Naive thymus-derived CD4-positive, alpha-beta T cell (primary cell): ENCODE results near the gene HECTD4. TPM values are rescaled to one million over a fixed set of nuclear protein-coding genes. Genes with fewer than 3 reads are reported as not detected.

Experiments
- ATAC-seq: fragments of 150-1000 bp; cut with Tn5 transposase; 2 replicates; pipeline ENCODE4 v1.10.0; 2021; ENCODE audit warnings: mild to moderate bottlenecking, moderate library complexity
- CTCF ChIA-PET: fragments of 350-600 bp; sonication (Branson Sonifier 250); formaldehyde crosslinking; loops from one replicate; lab custom pipeline; 2021; ENCODE audit warnings: antibody characterized with exemption; lab: Charles Lee
- POLR2A ChIA-PET: fragments of 350-600 bp; sonication (Branson Sonifier 250); formaldehyde crosslinking; loops from one replicate; lab custom pipeline; 2021; ENCODE audit warnings: antibody characterized with exemption, inconsistent platforms; lab: Charles Lee
- DNase-seq, 9 donors: peaks; one replicate each; pipeline versions ENCODE4 v3.0.0 to v3.0.0-alpha.2; 2020 to 2022; ENCODE audit warnings: mixed read lengths in 1 of 9
- H3K27ac ChIP-seq: one replicate; pipeline ENCODE4 v1.7.0; 2013; ENCODE audit warnings: mild to moderate bottlenecking, low read depth, low read length, moderate library complexity
- H3K27me3 ChIP-seq, 2 donors: one replicate each; pipeline ENCODE4 v1.7.0; 2013; ENCODE audit warnings: low read length in 2 of 2, mild to moderate bottlenecking in 2 of 2, moderate library complexity in 2 of 2; ENCODE audit not compliant: control insufficient read depth in 2 of 2, insufficient read depth in 2 of 2
- H3K36me3 ChIP-seq, 3 experiments: 1 replicate in 2 of 3; 2 replicates in 1 of 3; pipeline ENCODE4 v1.7.0; 2013; ENCODE audit warnings: low read length in 3 of 3, mild to moderate bottlenecking in 3 of 3, moderate library complexity in 1 of 3; ENCODE audit not compliant: insufficient read depth in 3 of 3, control insufficient read depth in 2 of 3
- H3K4me1 ChIP-seq, 2 donors: one replicate each; pipeline ENCODE4 v1.7.0; 2013; ENCODE audit warnings: low read length in 2 of 2, mild to moderate bottlenecking in 2 of 2, moderate library complexity in 1 of 2; ENCODE audit not compliant: control insufficient read depth in 2 of 2, insufficient read depth in 2 of 2
- H3K4me3 ChIP-seq: 2 replicates; pipeline ENCODE4 v1.7.0; 2013; ENCODE audit warnings: mild to moderate bottlenecking, low read length
- H3K9me3 ChIP-seq, 3 experiments: 1 replicate in 2 of 3; 2 replicates in 1 of 3; pipeline ENCODE4 v1.7.0; 2013; ENCODE audit warnings: low read length in 3 of 3; ENCODE audit not compliant: control insufficient read depth in 2 of 3
- H3K27ac Mint-ChIP-seq, 9 donors: one replicate each; pipeline ENCODE4 v1.8.0; 2020 to 2022; ENCODE audit warnings: mixed read lengths in 9 of 9, mild to moderate bottlenecking in 8 of 9, moderate library complexity in 5 of 9, inconsistent platforms in 2 of 9
- H3K27me3 Mint-ChIP-seq, 5 donors: one replicate each; pipeline ENCODE4 v1.8.0; 2021 to 2022; ENCODE audit warnings: mixed read lengths in 5 of 5, mild to moderate bottlenecking in 1 of 5
- H3K36me3 Mint-ChIP-seq, 5 donors: one replicate each; pipeline ENCODE4 v1.8.0; 2020 to 2022; ENCODE audit warnings: mixed read lengths in 5 of 5, mild to moderate bottlenecking in 3 of 5, inconsistent platforms in 1 of 5
- H3K4me1 Mint-ChIP-seq, 7 donors: one replicate each; pipeline ENCODE4 v1.8.0; 2020 to 2022; ENCODE audit warnings: mixed read lengths in 7 of 7, mild to moderate bottlenecking in 3 of 7, inconsistent platforms in 1 of 7
- H3K4me3 Mint-ChIP-seq, 10 donors: one replicate each; pipeline ENCODE4 v1.8.0; 2020 to 2022; ENCODE audit warnings: mild to moderate bottlenecking in 10 of 10, mixed read lengths in 10 of 10, moderate library complexity in 6 of 10, inconsistent platforms in 2 of 10
- H3K9me3 Mint-ChIP-seq, 11 donors: one replicate each; pipeline ENCODE4 v1.8.0; 2020 to 2022; ENCODE audit warnings: mixed read lengths in 11 of 11, mild to moderate bottlenecking in 4 of 11, inconsistent platforms in 1 of 11, moderate library complexity in 1 of 11
- intact Hi-C, 2 donors: fragments of 100-400 bp; cut with micrococcal nuclease; formaldehyde crosslinking; loops; one replicate each; pipeline ENCODE4 v1.15.1; 2023
- polyA plus RNA-seq, 2 donors: library from polyadenylated mRNA; unstranded; fragments of 300-500 nt; fragmentation: Illumina TruSeq; gene quantifications; one replicate each; pipeline ENCODE4 v1.2.3, GENCODE V29; 2021
- total RNA-seq, 6 experiments: library from RNA in 5 of 6; stranded (reverse) in 5 of 6; gene quantifications; 1 replicate in 5 of 6; 2 replicates in 1 of 6; pipeline ENCODE4 v1.2.3 and lab custom pipeline; 2021 to 2026

HECTD4 gene
- total and polyA plus RNA-seq, 7 experiments from 2014 or later = 3.1 to 57.7 (median 47.9) TPM

GRCh38 chr12:112330706-112331105 lies 51.5 kb downstream of the HECTD4 start:
- no peak overlapping the region for H3K27ac ChIP-seq
- ChIA-PET CTCF (interaction anchor here (0.6 kb wide), 1 partner anchor 1057 kb away, joined by 3 read pairs; no protein-coding TSS in a partner anchor), POLR2A (no interaction called here)
- no peak for ATAC-seq
- no peaks in the 10 kb centered on the region for H3K4me1 ChIP-seq
- no peaks in the 10 kb centered on the region for H3K9me3 Mint-ChIP-seq
- peaks cover 0 to 10% (median 4%) of the 10 kb centered on the region in 5 donors for H3K36me3 Mint-ChIP-seq
- peak overlapping the region in 1 of 9 donors; percentile 63 for H3K27ac Mint-ChIP-seq
- intact Hi-C loops = no loop called here
- no peak overlapping the region for H3K4me3 Mint-ChIP-seq
- H3K27me3 Mint-ChIP-seq = no peaks in the 10 kb centered on the region
- H3K27me3 ChIP-seq = no peaks in the 10 kb centered on the region
- H3K36me3 ChIP-seq = no peaks in the 10 kb centered on the region
- H3K9me3 ChIP-seq = no peaks in the 10 kb centered on the region
- no peak for DNase-seq
- peaks cover 0 to 27% (median 12%) of the 10 kb centered on the region in 7 donors for H3K4me1 Mint-ChIP-seq
- no peak overlapping the region for H3K4me3 ChIP-seq

- Mint-ChIP-seq H3K4me3 (no peak overlapping the region), H3K27ac (no peak overlapping the region), H3K27me3 (no peaks in the 10 kb centered on the region), H3K9me3 (no peaks in the 10 kb centered on the region), H3K4me1 (peaks cover 0 to 38% (median 22%) of the 10 kb centered on the region in 7 donors), H3K36me3 (peaks cover 0 to 3% (median 0%) of the 10 kb centered on the region in 5 donors)
- ATAC-seq = no peak
- DNase-seq = no peak
- Histone ChIP-seq H3K27ac (no peak overlapping the region), H3K4me1 (no peaks in the 10 kb centered on the region), H3K36me3 (no peaks in the 10 kb centered on the region), H3K4me3 (no peak overlapping the region), H3K9me3 (no peaks in the 10 kb centered on the region), H3K27me3 (no peaks in the 10 kb centered on the region)
- intact Hi-C loops = no loop called here
- CTCF ChIA-PET = no interaction called here
- POLR2A ChIA-PET = no interaction called here
Observed at GRCh38 chr12:112328456-112329124, 53.6 kb downstream of the HECTD4 start.

GRCh38 chr12:112327209-112327938 lies 54.9 kb downstream of the HECTD4 start:
- ChIA-PET POLR2A (no interaction called here), CTCF (no interaction called here)
- DNase-seq = no peak
- Mint-ChIP-seq H3K36me3 (no peaks in the 10 kb centered on the region), H3K4me1 (peaks cover 0 to 40% (median 32%) of the 10 kb centered on the region in 7 donors), H3K4me3 (no peak overlapping the region), H3K27ac (no peak overlapping the region), H3K27me3 (no peaks in the 10 kb centered on the region), H3K9me3 (no peaks in the 10 kb centered on the region)
- intact Hi-C loops = no loop called here
- no peak for ATAC-seq
- H3K27ac ChIP-seq = no peak overlapping the region
- no peaks in the 10 kb centered on the region for H3K4me1 ChIP-seq
- H3K36me3 ChIP-seq = no peaks in the 10 kb centered on the region
- no peaks in the 10 kb centered on the region for H3K27me3 ChIP-seq
- no peak overlapping the region for H3K4me3 ChIP-seq
- H3K9me3 ChIP-seq = no peaks in the 10 kb centered on the region

GRCh38 chr12:112325622-112326207 lies 56.5 kb downstream of the HECTD4 start:
- H3K4me3 ChIP-seq = no peak overlapping the region
- Mint-ChIP-seq H3K4me3 (no peak overlapping the region), H3K9me3 (no peaks in the 10 kb centered on the region), H3K27me3 (no peaks in the 10 kb centered on the region), H3K4me1 (peaks cover 0 to 45% (median 35%) of the 10 kb centered on the region in 7 donors), H3K36me3 (no peaks in the 10 kb centered on the region), H3K27ac (no peak overlapping the region)
- H3K27me3 ChIP-seq = no peaks in the 10 kb centered on the region
- no peaks in the 10 kb centered on the region for H3K36me3 ChIP-seq
- intact Hi-C loops = no loop called here
- no peak overlapping the region for H3K27ac ChIP-seq
- ChIA-PET POLR2A (no interaction called here), CTCF (no interaction called here)
- ATAC-seq (no peak), DNase-seq (no peak)
- no peaks in the 10 kb centered on the region for H3K4me1 ChIP-seq
- H3K9me3 ChIP-seq = no peaks in the 10 kb centered on the region

- intact Hi-C loops = no loop called here
- H3K9me3 ChIP-seq = no peaks in the 10 kb centered on the region
Observed at GRCh38 chr12:112325157-112325556, 57.1 kb downstream of the HECTD4 start.

GRCh38 chr12:112322882-112323547 lies 59.2 kb downstream of the HECTD4 start:
- peak overlapping the region in 2 of 9 donors; percentile 34 to 62 for H3K27ac Mint-ChIP-seq
- DNase-seq = no peak
- H3K4me3 Mint-ChIP-seq = no peak overlapping the region
- CTCF ChIA-PET = no interaction called here
- no peaks in the 10 kb centered on the region for H3K9me3 Mint-ChIP-seq
- Histone ChIP-seq H3K9me3 (no peaks in the 10 kb centered on the region), H3K4me3 (no peak overlapping the region), H3K36me3 (peaks cover 0 to 15% (median 7%) of the 10 kb centered on the region in 3 experiments), H3K4me1 (no peaks in the 10 kb centered on the region), H3K27me3 (no peaks in the 10 kb centered on the region), H3K27ac (no peak overlapping the region)
- H3K36me3 Mint-ChIP-seq = peaks cover 0 to 15% (median 6%) of the 10 kb centered on the region in 5 donors
- H3K27me3 Mint-ChIP-seq = no peaks in the 10 kb centered on the region
- no peak for ATAC-seq
- intact Hi-C loops = no loop called here
- POLR2A ChIA-PET = interaction anchor here (0.5 kb wide), 1 partner anchor 56 kb away, joined by 3 read pairs; no protein-coding TSS in a partner anchor
- peaks cover 0 to 40% (median 30%) of the 10 kb centered on the region in 7 donors for H3K4me1 Mint-ChIP-seq

More at GRCh38 chr12:112325157-112325556, 57.1 kb downstream of the HECTD4 start:
- POLR2A ChIA-PET = no interaction called here
- no peak overlapping the region for H3K4me3 ChIP-seq
- H3K27ac Mint-ChIP-seq = no peak overlapping the region
- no peaks in the 10 kb centered on the region for H3K36me3 ChIP-seq
- H3K4me3 Mint-ChIP-seq = no peak overlapping the region
- no peak overlapping the region for H3K27ac ChIP-seq
- H3K27me3 Mint-ChIP-seq = no peaks in the 10 kb centered on the region
- ATAC-seq (no peak), DNase-seq (no peak)
- H3K27me3 ChIP-seq = no peaks in the 10 kb centered on the region
- no peaks in the 10 kb centered on the region for H3K36me3 Mint-ChIP-seq
- peaks cover 0 to 45% (median 35%) of the 10 kb centered on the region in 7 donors for H3K4me1 Mint-ChIP-seq
- CTCF ChIA-PET = no interaction called here
- no peaks in the 10 kb centered on the region for H3K9me3 Mint-ChIP-seq
- H3K4me1 ChIP-seq = no peaks in the 10 kb centered on the region
